Loucy (cell line): ENCODE data around the gene IGFBP4.

Source experiments
- H2AFZ ChIP-seq: fragments of 200-600 bp; sonication (generic); 2 replicates; pipeline ENCODE4 v1.6.0; 2016; ENCODE audit warnings: antibody characterized with exemption, mild to moderate bottlenecking, low read length, moderate library complexity
- H3F3A ChIP-seq: fragments of 200-600 bp; 2 replicates; pipeline ENCODE4 v1.6.0; 2016; ENCODE audit warnings: antibody characterized with exemption, low read depth, mild to moderate bottlenecking
- H3K27me3 ChIP-seq: fragments of 200-600 bp; sonication (generic); 2 replicates; pipeline ENCODE4 v1.6.1; 2014; ENCODE audit warnings: low read length, mild to moderate bottlenecking; ENCODE audit not compliant: insufficient read depth, poor library complexity, severe bottlenecking
- H3K36me3 ChIP-seq: fragments of 200-600 bp; sonication (generic); 2 replicates; pipeline ENCODE4 v1.6.1; 2016; ENCODE audit warnings: low read length; ENCODE audit not compliant: insufficient read depth
- H3K4me1 ChIP-seq: fragments of 200-600 bp; sonication (generic); 2 replicates; pipeline ENCODE4 v1.5.1; 2014; ENCODE audit warnings: low read length, mild to moderate bottlenecking; ENCODE audit not compliant: insufficient read depth, poor library complexity, severe bottlenecking
- H3K4me2 ChIP-seq: fragments of 200-600 bp; sonication (generic); 2 replicates; pipeline ENCODE4 v1.6.0; 2014; ENCODE audit warnings: antibody characterized with exemption, low read length, low read depth, mild to moderate bottlenecking; ENCODE audit not compliant: poor library complexity, severe bottlenecking
- H3K4me3 ChIP-seq: fragments of 200-600 bp; sonication (generic); 2 replicates; pipeline ENCODE4 v1.5.1; 2014; ENCODE audit warnings: low read length, mild to moderate bottlenecking, mixed read lengths; ENCODE audit not compliant: poor library complexity, severe bottlenecking
- H3K79me2 ChIP-seq: fragments of 200-600 bp; sonication (generic); 2 replicates; pipeline ENCODE4 v1.6.1; 2014; ENCODE audit warnings: low read length; ENCODE audit not compliant: insufficient read depth
- H3K9ac ChIP-seq: fragments of 200-600 bp; sonication (generic); 2 replicates; pipeline ENCODE4 v1.6.0; 2014; ENCODE audit warnings: mild to moderate bottlenecking, low read depth, low read length, moderate library complexity; ENCODE audit not compliant: poor library complexity, severe bottlenecking
- H3K9me2 ChIP-seq: fragments of 200-600 bp; sonication (generic); replicated peaks from 2 replicates; pipeline ENCODE4 v1.6.1; 2016; ENCODE audit warnings: low read depth, low read length, mixed read lengths
- H3K9me3 ChIP-seq: fragments of 200-600 bp; sonication (generic); 2 replicates; pipeline ENCODE4 v1.6.1; 2014; ENCODE audit warnings: mild to moderate bottlenecking, antibody characterized with exemption, low read length, low read depth; ENCODE audit not compliant: insufficient read depth
- H4K20me1 ChIP-seq: fragments of 200-600 bp; sonication (generic); 2 replicates; pipeline ENCODE4 v1.6.0; 2014; ENCODE audit warnings: antibody characterized with exemption, low read length, mild to moderate bottlenecking; ENCODE audit not compliant: insufficient read depth, poor library complexity, severe bottlenecking
- CTCF ChIP-seq: fragments of 200-600 bp; sonication (generic); conservative IDR thresholded peaks from 2 replicates; pipeline ENCODE4 v1.5.1; 2014; ENCODE audit warnings: mild to moderate bottlenecking, antibody characterized with exemption, low read length
- EZH2phosphoT487 ChIP-seq: fragments of 200-600 bp; IDR thresholded peaks from 2 replicates; pipeline ENCODE4 v1.6.1; 2018; ENCODE audit warnings: antibody characterized with exemption, mild to moderate bottlenecking, moderate library complexity, borderline replicate concordance

Gene IGFBP4

GRCh38 chr17:40469805-40470675, 26.8 kb downstream of the IGFBP4 start:
- peaks cover 6% of the 10 kb centered on the region for H3K4me1 ChIP-seq
- no peak overlapping the region for H3K4me2 ChIP-seq
- no peak overlapping the region for H3K4me3 ChIP-seq
- no peaks in the 10 kb centered on the region for H3K79me2 ChIP-seq
- no peaks in the 10 kb centered on the region for H3K36me3 ChIP-seq
- no peak overlapping the region for H3K9ac ChIP-seq
- H3K9me3 ChIP-seq = peaks cover 6% of the 10 kb centered on the region; the same call in 1 of the 2 replicates
- H4K20me1 ChIP-seq = no peaks in the 10 kb centered on the region
- no peak overlapping the region for H2AFZ ChIP-seq
- H3K9me2 ChIP-seq = no peaks in the 10 kb centered on the region
- H3K27me3 ChIP-seq = no peaks in the 10 kb centered on the region
- TF ChIP-seq CTCF (no peak), EZH2phosphoT487 (no peak)
- H3F3A ChIP-seq = no peaks in the 10 kb centered on the region

- Histone ChIP-seq H3K27me3 (no peaks in the 10 kb centered on the region), H3F3A (no peaks in the 10 kb centered on the region), H3K9me2 (no peaks in the 10 kb centered on the region), H3K4me1 (peaks cover 6% of the 10 kb centered on the region), H3K36me3 (no peaks in the 10 kb centered on the region), H3K79me2 (no peaks in the 10 kb centered on the region), H4K20me1 (no peaks in the 10 kb centered on the region), H3K4me3 (no peak overlapping the region), H3K9ac (no peak overlapping the region), H2AFZ (0 out of 2 replicates have a peak overlapping the region, but pooled peaks have one; percentile 64), H3K9me3 (peaks cover 6% of the 10 kb centered on the region; the same call in 1 of the 2 replicates), H3K4me2 (no peak overlapping the region)
- no peak for TF ChIP-seq EZH2phosphoT487
- TF ChIP-seq CTCF = no peak
Observed at GRCh38 chr17:40470932-40471828, 27.9 kb downstream of the IGFBP4 start.

GRCh38 chr17:40471846-40472732, 28.8 kb downstream of the IGFBP4 start:
- H3K9me3 ChIP-seq = peaks cover 6% of the 10 kb centered on the region; the same call in 1 of the 2 replicates
- no peak overlapping the region for H2AFZ ChIP-seq
- no peak overlapping the region for H3K4me3 ChIP-seq
- H3K9ac ChIP-seq = no peak overlapping the region
- no peak for TF ChIP-seq CTCF
- no peak for TF ChIP-seq EZH2phosphoT487
- peaks cover 9% of the 10 kb centered on the region for H3K4me1 ChIP-seq
- H4K20me1 ChIP-seq = no peaks in the 10 kb centered on the region
- no peaks in the 10 kb centered on the region for H3K27me3 ChIP-seq
- no peaks in the 10 kb centered on the region for H3K36me3 ChIP-seq
- no peaks in the 10 kb centered on the region for H3K9me2 ChIP-seq
- H3F3A ChIP-seq = no peaks in the 10 kb centered on the region
- H3K79me2 ChIP-seq = no peaks in the 10 kb centered on the region
- no peak overlapping the region for H3K4me2 ChIP-seq
